Measurements from ENCODE around the gene GFOD1.

- no peak for TF ChIP-seq CTCF (conservative IDR thresholded peaks at IDR 0.05; ENCODE audit: low read depth, low read length)
- no peak for TF ChIP-seq EZH2 (IDR thresholded peaks at IDR 0.05; ENCODE audit: borderline replicate concordance, low read depth, low read length, poor library complexity, severe bottlenecking)
These were observed 176.2 kb downstream of the GFOD1 start for GRCh38 chr6:13311155-13311554.
